Activated naive CD4-positive, alpha-beta T cell treated with anti-CD3 and anti-CD28 coated beads for 36 hours (primary cell): Measurements from ENCODE around the gene IQCH. TPM values are rescaled to one million over a fixed set of nuclear protein-coding genes. Genes with fewer than 3 reads are reported as not detected.

ENCODE experiments used
- CTCF ChIA-PET: fragments of 350-600 bp; sonication (Branson Sonifier 250); formaldehyde crosslinking; loops from one replicate; lab custom pipeline; 2021; ENCODE audit warnings: antibody characterized with exemption; lab: Charles Lee
- DNase-seq: peaks from one replicate; pipeline ENCODE4 v3.0.0-alpha.2; 2020
- H3K27ac Mint-ChIP-seq: one replicate; pipeline ENCODE4 v1.8.0; 2021; ENCODE audit warnings: mild to moderate bottlenecking, mixed read lengths
- H3K27me3 Mint-ChIP-seq: one replicate; pipeline ENCODE4 v1.8.0; 2021; ENCODE audit warnings: low read depth, mixed read lengths
- H3K36me3 Mint-ChIP-seq: one replicate; pipeline ENCODE4 v1.8.0; 2021; ENCODE audit warnings: low read depth, mixed read lengths
- H3K4me1 Mint-ChIP-seq: one replicate; pipeline ENCODE4 v1.8.0; 2021; ENCODE audit warnings: low read depth, mixed read lengths
- H3K4me3 Mint-ChIP-seq: one replicate; pipeline ENCODE4 v1.8.0; 2021; ENCODE audit warnings: mild to moderate bottlenecking, moderate library complexity, mixed read lengths
- H3K9me3 Mint-ChIP-seq: one replicate; pipeline ENCODE4 v1.8.0; 2021; ENCODE audit warnings: mixed read lengths
- intact Hi-C: fragments of 100-400 bp; cut with micrococcal nuclease; formaldehyde crosslinking; loops from one replicate; pipeline ENCODE4 v1.15.1; 2023
- total RNA-seq, 2 experiments: library from RNA; stranded (reverse); gene quantifications; one replicate each; pipeline ENCODE4 v1.2.3, GENCODE V29; 2021

IQCH gene
- total RNA-seq, 2 experiments from 2014 or later = 0.98 to 1.4 TPM

DNA sequence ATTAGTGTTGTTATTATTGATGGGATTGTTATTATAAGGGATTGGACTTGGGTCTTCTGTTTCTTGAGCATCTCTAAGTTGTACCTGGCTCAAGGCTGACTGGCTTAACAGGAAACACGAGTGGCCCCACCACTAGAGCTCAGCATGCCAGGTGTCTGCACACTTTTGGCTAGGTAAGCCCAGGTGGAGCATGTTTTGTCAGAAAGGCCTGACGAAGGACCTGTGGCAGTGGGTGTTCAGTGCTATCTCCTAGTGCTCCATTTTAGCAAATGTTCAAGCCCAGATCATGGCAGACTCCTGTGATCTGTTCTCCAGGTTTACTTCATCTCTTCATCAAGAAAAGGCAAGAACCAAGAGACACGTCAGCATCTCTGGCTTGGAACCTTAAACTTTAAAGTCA lies 291.3 kb downstream of the IQCH start:
- no peak overlapping the region for H3K4me3 Mint-ChIP-seq
- no peaks in the 10 kb centered on the region for H3K27me3 Mint-ChIP-seq
- no peak overlapping the region for H3K27ac Mint-ChIP-seq
- intact Hi-C loops = loop anchor here (10.0 kb wide), 1 partner anchor 509 kb away; the partner anchor contains the start of gene PIAS1
- peaks cover 6% of the 10 kb centered on the region for H3K36me3 Mint-ChIP-seq
- no peaks in the 10 kb centered on the region for H3K9me3 Mint-ChIP-seq
- DNase-seq = no peak
- H3K4me1 Mint-ChIP-seq = peaks cover 37% of the 10 kb centered on the region
- CTCF ChIA-PET = no interaction called here

DNA sequence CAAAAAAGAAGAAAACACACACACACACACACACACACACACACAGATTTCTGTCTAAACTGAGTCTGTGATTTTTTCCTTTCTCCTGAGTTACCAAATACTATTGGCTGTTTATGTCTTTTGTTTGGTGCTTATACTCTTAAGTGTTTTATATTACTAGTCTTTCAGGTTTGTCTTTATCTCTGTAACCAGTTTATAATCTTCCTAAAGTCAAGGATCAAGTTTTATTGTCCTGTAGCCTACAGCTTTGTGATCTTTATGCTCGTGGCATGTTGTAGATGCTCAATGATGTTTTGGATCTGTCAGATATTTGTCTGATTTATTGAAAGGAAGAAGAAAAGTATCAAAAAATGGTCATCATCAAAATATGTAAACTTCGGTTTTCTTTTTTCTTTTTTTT lies 292.5 kb downstream of the IQCH start:
- Mint-ChIP-seq H3K36me3 (peaks cover 6% of the 10 kb centered on the region), H3K27ac (no peak overlapping the region), H3K9me3 (no peaks in the 10 kb centered on the region), H3K4me1 (peaks cover 34% of the 10 kb centered on the region), H3K27me3 (no peaks in the 10 kb centered on the region), H3K4me3 (no peak overlapping the region)
- no peak for DNase-seq
- intact Hi-C loops = loop anchor here (10.0 kb wide), 1 partner anchor 508 kb away; the partner anchor contains the start of gene PIAS1
- CTCF ChIA-PET = interaction anchor here (0.9 kb wide), 1 partner anchor 91 kb away, joined by 3 read pairs; no protein-coding TSS in a partner anchor

- intact Hi-C loops = loop anchor here (10.0 kb wide), 1 partner anchor 507 kb away; the partner anchor contains the start of gene PIAS1
- Mint-ChIP-seq H3K9me3 (no peaks in the 10 kb centered on the region), H3K4me1 (peaks cover 34% of the 10 kb centered on the region), H3K36me3 (peaks cover 6% of the 10 kb centered on the region), H3K4me3 (no peak overlapping the region), H3K27me3 (no peaks in the 10 kb centered on the region), H3K27ac (no peak overlapping the region)
- DNase-seq = no peak
- CTCF ChIA-PET = interaction anchor here (0.8 kb wide), 1 partner anchor 290 kb away, joined by 3 read pairs; no protein-coding TSS in a partner anchor
Observed at GRCh38 chr15:67547836-67548235, 293.2 kb downstream of the IQCH start.

- peaks cover 6% of the 10 kb centered on the region for H3K36me3 Mint-ChIP-seq
- no peaks in the 10 kb centered on the region for H3K27me3 Mint-ChIP-seq
Observed at GRCh38 chr15:67548236-67548852, 293.8 kb downstream of the IQCH start.

GRCh38 chr15:67548862-67549651 lies 294.5 kb downstream of the IQCH start:
- H3K4me1 Mint-ChIP-seq = peaks cover 22% of the 10 kb centered on the region
- H3K9me3 Mint-ChIP-seq = no peaks in the 10 kb centered on the region
- no peak for DNase-seq
- H3K4me3 Mint-ChIP-seq = no peak overlapping the region
- H3K27ac Mint-ChIP-seq = no peak overlapping the region
- H3K36me3 Mint-ChIP-seq = peaks cover 6% of the 10 kb centered on the region
- H3K27me3 Mint-ChIP-seq = no peaks in the 10 kb centered on the region
- CTCF ChIA-PET = interaction anchor here (0.5 kb wide), 1 partner anchor 1625 kb away, joined by 3 read pairs; no protein-coding TSS in a partner anchor
- intact Hi-C loops = loop anchor here (10.0 kb wide), 1 partner anchor 506 kb away; the partner anchor contains the start of gene PIAS1

More at GRCh38 chr15:67548236-67548852, 293.8 kb downstream of the IQCH start:
- no peak for DNase-seq
- intact Hi-C loops = loop anchor here (10.0 kb wide), 1 partner anchor 506 kb away; the partner anchor contains the start of gene PIAS1
- H3K4me3 Mint-ChIP-seq = no peak overlapping the region
- no peaks in the 10 kb centered on the region for H3K9me3 Mint-ChIP-seq
- H3K4me1 Mint-ChIP-seq = peaks cover 29% of the 10 kb centered on the region
- H3K27ac Mint-ChIP-seq = no peak overlapping the region
- CTCF ChIA-PET = interaction anchor here (0.5 to 0.8 kb wide), 2 partner anchors 289 to 1624 kb away, joined by 3 read pairs; no protein-coding TSS in a partner anchor

DNA sequence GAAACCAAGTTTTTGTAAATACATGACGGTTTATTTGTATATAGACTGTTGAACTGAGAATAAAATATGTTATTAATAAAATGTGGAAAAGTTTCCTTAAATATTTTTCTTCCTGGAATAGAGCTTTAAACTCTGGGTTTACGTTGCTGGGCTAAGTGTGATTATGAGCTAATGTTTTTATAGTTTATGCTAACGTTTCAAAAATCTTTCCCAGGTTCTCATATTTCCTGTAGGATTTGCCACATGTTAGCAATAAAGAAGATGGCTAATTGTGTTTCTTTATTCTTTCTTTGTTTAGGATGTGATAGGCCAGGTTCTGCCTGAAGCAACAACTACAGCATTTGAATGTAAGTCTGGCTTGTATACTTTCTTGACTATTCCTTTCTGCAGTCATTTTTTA lies 295.1 kb downstream of the IQCH start:
- Mint-ChIP-seq H3K4me3 (no peak overlapping the region), H3K36me3 (peaks cover 7% of the 10 kb centered on the region), H3K27ac (no peak overlapping the region), H3K27me3 (no peaks in the 10 kb centered on the region), H3K4me1 (peaks cover 15% of the 10 kb centered on the region), H3K9me3 (no peaks in the 10 kb centered on the region)
- no peak for DNase-seq
- intact Hi-C loops = loop anchor here (10.0 kb wide), 1 partner anchor 505 kb away; the partner anchor contains the start of gene PIAS1
- CTCF ChIA-PET = no interaction called here

GRCh38 chr15:67550522-67550921 lies 295.9 kb downstream of the IQCH start:
- no peak overlapping the region for H3K27ac Mint-ChIP-seq
- peaks cover 11% of the 10 kb centered on the region for H3K36me3 Mint-ChIP-seq
- intact Hi-C loops = no loop called here
- CTCF ChIA-PET = interaction anchor here (0.6 kb wide), 1 partner anchor 286 kb away, joined by 3 read pairs; no protein-coding TSS in a partner anchor
- H3K27me3 Mint-ChIP-seq = no peaks in the 10 kb centered on the region
- no peak overlapping the region for H3K4me3 Mint-ChIP-seq
- DNase-seq = no peak
- no peaks in the 10 kb centered on the region for H3K9me3 Mint-ChIP-seq
- H3K4me1 Mint-ChIP-seq = peaks cover 12% of the 10 kb centered on the region

DNA sequence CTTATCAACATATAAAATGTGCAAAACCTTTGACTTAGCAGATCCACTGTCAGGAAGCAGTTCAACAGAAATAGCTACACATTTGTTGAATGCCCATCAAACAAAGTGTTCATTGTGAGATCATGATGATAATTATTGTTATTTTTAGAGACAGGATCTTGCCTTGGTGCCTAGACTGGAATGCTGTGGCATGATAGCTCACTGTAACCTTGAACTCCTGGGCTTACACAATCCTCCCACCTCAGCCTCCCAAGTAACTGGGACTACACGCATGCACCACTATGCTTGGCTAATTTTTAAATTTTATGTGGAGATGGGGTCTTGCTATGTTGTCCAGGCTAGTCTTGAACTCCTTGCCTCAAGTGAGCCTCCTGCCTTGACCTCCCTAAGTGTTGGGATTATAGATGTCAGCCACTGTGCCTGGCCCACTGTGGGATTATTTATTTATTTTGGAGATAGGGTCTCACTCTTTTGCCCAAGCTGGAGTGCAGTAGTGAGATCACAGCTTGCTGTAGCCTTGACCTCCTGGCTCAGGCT lies 296.7 kb downstream of the IQCH start:
- Mint-ChIP-seq H3K9me3 (no peaks in the 10 kb centered on the region), H3K27me3 (no peaks in the 10 kb centered on the region), H3K4me1 (peaks cover 12% of the 10 kb centered on the region), H3K36me3 (peaks cover 13% of the 10 kb centered on the region), H3K27ac (no peak overlapping the region), H3K4me3 (no peak overlapping the region)
- CTCF ChIA-PET = no interaction called here
- intact Hi-C loops = no loop called here
- no peak for DNase-seq

Other genes starting within 250 kb of the IQCH start
- 10 to 100 TPM; 35.1 to 39.2 TPM for gene SMAD3, start 189.2 kb upstream of the IQCH start, total RNA-seq
- gene AAGAB, start 125 bp upstream of the IQCH start, total RNA-seq = 10 to 100 TPM; 47.2 to 48.8 TPM